Cardiac septum (tissue), 1 donor: ENCODE results near the gene SOX18. TPM values are rescaled to one million over a fixed set of nuclear protein-coding genes. Genes with fewer than 3 reads are reported as not detected.

ENCODE experiments used
- DNase-seq: peaks from one replicate; pipeline ENCODE4 v3.0.0-alpha.2; 2020; ENCODE audit warnings: low spot score
- intact Hi-C: fragments of 100-400 bp; cut with DNase I; formaldehyde crosslinking; loops from one replicate; pipeline ENCODE4 v1.14.0; 2022
- total RNA-seq: library from RNA; stranded (reverse); fragmentation: NEBNext Ultra II Directional; extraction: Animal tissue kit (Norgen Biotek cat#: 25700); gene quantifications from one replicate; pipeline ENCODE4 v1.2.1, GENCODE V29; 2021
- donor health status: DM: no; HTN: no; CAD: no.

Gene SOX18
- total RNA-seq, 1 donor from 2014 or later = 67.0 TPM

DNA sequence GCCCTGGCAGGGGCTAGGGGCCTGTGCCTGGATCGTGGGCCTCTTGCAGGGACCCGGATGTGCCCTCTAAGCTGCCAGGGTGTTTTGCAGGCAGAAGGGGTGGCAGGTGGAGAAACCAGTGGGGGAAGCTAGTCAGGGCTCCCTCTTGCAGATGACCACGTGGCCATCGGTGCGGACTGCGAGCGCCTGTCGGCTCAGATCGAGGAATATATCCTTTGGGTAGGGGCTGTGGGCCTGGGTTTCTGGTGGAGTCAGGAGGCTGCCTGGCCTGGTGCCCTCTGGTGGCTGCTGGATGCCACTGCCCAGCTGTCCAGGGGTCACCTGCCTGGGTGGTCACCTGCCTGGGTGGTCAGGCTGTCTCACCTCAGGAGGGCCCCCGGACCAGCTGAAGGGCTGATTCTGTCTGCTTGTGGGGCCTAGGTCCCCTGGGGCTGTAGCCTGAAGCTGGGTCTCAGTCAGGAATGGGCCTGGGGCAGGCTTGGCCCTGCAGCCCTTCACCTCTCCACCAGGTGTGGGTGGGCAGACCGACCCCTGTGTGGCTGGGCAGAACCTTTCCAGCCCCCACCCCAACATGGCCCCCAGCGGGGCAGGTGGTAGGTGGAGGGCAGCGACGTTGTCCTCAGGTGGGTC lies 20.3 kb upstream of the SOX18 start:
- intact Hi-C loops = loop anchor here (10.0 kb wide), 1 partner anchor 545 kb away; the partner anchor contains the start of gene PPDPF
- no peak for DNase-seq

GRCh38 chr20:64069209-64069613 lies 19.8 kb upstream of the SOX18 start:
- no peak for DNase-seq
- intact Hi-C loops = loop anchor here (10.0 kb wide), 1 partner anchor 544 kb away; the partner anchor contains the start of gene PPDPF

- intact Hi-C loops = loop anchor here (10.0 kb wide), 1 partner anchor 544 kb away; the partner anchor contains the start of gene PPDPF
- DNase-seq = no peak
Observed at GRCh38 chr20:64068386-64069208, 19.2 kb upstream of the SOX18 start.

- intact Hi-C loops = loop anchor here (10.0 kb wide), 1 partner anchor 543 kb away; the partner anchor contains the start of gene PPDPF
- no peak for DNase-seq
Observed at GRCh38 chr20:64067733-64068307, 18.4 kb upstream of the SOX18 start.

DNA sequence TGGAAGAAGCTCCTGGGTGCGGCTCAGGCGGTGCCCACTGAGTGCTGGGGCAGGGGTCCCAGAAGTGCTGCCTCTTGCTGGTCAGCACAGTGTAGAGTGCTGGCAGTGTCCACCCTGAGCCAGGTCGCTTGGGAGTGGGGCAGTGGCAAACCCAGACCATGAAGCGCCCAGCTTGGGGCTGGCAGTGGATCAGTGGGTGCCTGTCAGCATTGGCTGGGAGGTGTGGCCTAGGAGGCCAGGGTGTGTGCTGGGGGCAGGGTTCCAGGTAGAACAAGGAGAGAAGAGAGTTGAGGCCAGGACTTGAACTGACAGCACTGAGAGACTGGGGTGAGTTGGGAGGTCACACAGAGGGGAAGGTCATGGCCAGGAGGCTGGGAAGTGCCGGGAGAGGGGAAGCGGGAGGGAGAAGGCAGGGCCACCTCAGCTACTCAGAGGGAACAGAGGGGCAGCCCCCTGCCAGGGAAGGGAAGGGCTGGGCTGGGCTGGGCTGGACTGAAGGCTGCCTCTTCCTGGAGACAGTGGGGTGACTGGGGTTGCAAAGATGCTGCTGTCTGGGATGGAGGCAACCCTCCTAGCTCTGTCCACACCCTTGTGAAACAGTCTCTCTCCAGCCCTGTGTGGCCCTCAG lies 17.7 kb upstream of the SOX18 start:
- intact Hi-C loops = loop anchor here (10.0 kb wide), 1 partner anchor 542 kb away; the partner anchor contains the start of gene PPDPF
- DNase-seq = no peak

- intact Hi-C loops = loop anchor here (10.0 kb wide), 1 partner anchor 541 kb away; the partner anchor contains the start of gene PPDPF
- DNase-seq = no peak
Observed at GRCh38 chr20:64065974-64066343, 16.5 kb upstream of the SOX18 start.

DNA sequence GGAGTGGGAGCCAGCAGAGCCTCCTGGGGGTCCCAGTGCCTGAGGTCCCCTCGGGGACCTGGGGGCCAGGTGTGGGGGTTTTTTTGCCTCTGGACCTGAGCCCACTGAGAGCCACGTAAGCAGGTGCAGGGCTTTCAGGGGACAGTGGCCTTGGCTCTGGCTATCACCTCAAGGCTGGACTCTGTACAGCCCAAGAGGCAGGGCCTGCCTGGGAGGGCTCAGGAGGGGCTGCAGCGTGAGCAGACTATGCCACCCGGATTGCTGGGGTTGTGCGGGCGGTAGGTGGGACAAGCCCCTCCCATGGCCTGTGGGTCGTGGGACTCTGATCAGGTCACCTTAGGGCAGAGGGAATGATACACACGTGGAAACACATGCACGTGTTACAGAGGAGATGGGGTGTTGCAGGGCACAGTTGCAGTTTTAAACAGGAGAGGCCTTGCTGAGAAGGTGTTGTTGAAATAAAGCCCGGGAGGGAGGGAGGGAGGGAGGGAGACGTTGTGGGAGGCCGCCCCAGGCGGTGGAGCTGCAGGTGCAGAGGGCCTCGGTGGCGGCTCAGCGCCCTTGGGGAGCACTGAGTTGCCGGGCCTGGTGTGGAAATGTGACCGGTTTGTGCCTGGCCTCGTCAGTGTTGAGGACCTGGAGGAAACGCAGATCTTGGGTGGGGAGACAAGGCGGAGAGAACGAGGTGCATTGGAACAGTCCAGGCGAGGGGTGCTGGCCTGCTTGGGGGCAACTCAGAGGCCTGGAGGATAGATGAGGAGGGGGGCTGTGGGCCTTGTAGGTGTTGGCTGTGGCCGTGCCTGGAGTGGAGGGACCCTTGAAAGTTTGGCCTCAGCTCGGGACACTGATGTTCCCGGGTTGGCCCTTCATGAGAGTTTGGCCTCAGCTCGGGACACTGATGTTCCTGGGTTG lies 15.9 kb upstream of the SOX18 start:
- DNase-seq = no peak
- intact Hi-C loops = loop anchor here (10.0 kb wide), 1 partner anchor 541 kb away; the partner anchor contains the start of gene PPDPF

DNA sequence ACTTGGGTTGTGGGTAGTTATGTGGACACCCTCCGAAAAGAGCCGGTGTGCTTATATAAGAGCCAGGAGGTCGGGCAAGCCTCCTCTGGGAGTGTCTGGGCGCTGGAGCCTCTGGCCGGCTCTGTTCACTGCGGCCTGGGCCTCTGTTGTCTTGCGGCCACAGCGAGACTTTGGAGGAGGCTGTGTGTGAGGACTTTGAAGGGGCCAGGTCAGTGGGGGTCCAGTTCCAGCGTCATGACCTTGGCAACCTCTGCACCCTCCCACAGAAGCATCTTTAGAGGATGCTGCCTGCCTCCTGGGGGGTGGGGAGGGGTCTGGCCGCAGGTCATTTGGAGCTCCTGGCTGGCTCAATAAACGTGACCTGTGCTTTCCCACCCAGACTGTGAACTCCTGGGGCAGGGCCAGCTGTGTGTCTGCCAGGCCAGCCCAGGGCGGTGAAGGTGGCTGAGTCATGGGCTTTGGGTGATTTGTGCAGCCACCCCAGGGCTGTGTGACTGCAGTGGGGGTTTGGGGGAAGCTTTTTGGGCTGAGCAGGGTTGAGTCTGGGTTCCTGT lies 14.8 kb upstream of the SOX18 start:
- DNase-seq = no peak
- intact Hi-C loops = loop anchor here (10.0 kb wide), 1 partner anchor 539 kb away; the partner anchor contains the start of gene PPDPF

- intact Hi-C loops = loop anchor here (2.0 to 10.0 kb wide), 3 partner anchors 83 to 539 kb away; partner anchors contain the start of genes PPDPF, PRPF6 and UCKL1
- no peak for DNase-seq
Observed at GRCh38 chr20:64063389-64064144, 14.1 kb upstream of the SOX18 start.

GRCh38 chr20:64062596-64063388 lies 13.4 kb upstream of the SOX18 start, which contains the start of gene TCEA2:
TCEA2 (plus strand) TSS chr20:64063198; CDS start chr20:64063313, 115 bp downstream.
- intact Hi-C loops = loop anchor here (2.0 to 10.0 kb wide), 3 partner anchors 82 to 538 kb away; partner anchors contain the start of genes PPDPF, PRPF6 and UCKL1
- DNase-seq = peak; percentile 98

- intact Hi-C loops = loop anchor here (2.0 to 10.0 kb wide), 3 partner anchors 81 to 537 kb away; partner anchors contain the start of genes PPDPF, PRPF6 and UCKL1
- DNase-seq = no peak
Observed at GRCh38 chr20:64062276-64062595, 12.8 kb upstream of the SOX18 start.

DNA sequence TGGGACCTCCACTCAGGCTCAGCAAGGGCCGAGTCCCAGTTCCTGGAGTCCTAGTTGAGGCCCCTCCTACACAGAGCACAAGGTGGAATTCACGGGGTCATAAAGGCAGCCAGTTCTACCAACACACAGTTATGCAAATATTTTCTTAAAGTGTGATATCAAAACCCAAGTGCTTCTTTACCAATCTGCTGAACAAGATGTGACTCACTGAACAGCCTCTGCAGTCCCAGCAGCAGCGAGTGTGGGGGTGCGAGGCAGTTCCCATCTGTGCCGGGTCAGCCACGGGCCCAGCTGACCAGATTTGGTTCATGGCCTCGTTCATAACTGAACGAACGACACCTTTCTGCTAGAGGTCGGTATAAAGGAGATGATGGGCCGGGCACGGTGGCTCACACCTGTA lies 9.1 kb upstream of the SOX18 start:
- DNase-seq = no peak
- intact Hi-C loops = no loop called here

DNA sequence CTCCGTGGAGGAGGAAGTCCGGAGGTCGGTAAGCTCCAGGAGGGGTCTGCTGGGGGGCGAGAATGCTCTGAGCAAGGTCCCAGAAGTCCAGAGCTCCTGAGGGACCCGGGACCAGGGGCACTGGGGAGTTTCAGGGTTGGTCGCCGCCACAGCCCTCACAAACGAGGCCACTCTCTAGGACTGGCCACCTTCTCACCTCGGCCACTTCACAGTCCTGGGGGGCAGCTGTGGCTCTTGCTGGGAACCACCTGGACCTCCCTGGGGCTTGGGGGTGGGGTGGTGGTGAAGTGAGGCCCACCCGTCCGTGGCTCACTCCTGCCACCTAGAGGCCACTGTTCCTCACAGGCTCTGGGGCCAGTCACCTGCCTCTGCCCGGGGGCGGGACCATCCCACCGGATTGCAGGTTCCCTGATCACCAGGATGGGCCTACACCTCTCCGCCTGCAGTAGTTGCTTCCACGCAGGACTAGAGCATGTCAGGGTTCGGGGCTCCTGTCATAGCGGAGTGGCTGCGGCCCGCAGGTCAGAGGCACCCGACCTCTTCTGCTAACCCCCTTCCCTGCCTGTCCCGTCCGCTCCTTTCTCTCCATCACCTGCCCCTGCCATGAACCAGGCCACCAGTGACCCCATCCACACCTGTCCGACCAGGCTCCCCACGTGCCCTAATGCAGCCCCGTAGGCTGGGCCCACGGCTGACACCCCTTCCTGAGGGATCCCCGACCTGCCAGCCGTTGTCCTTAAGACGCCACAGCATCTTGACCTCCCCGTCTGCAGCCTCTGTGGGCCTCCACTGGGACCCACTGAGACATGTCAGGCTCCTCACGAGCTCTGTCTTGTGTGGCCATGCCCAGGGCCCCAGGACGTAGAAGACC lies 8.4 kb upstream of the SOX18 start:
- peak; percentile 90 for DNase-seq
- intact Hi-C loops = no loop called here

- intact Hi-C loops = no loop called here
- no peak for DNase-seq
Observed at GRCh38 chr20:64056889-64057627, 7.6 kb upstream of the SOX18 start.

GRCh38 chr20:64056639-64056888 lies 7.1 kb upstream of the SOX18 start:
- DNase-seq = no peak
- intact Hi-C loops = no loop called here
